IMR-90 (cell line): Measurements from ENCODE around the gene TRIM63. TPM values are rescaled to one million over a fixed set of nuclear protein-coding genes. Genes with fewer than 3 reads are reported as not detected.
A peak's percentile ranks its signal among the peaks of the same experiment; 100 is the strongest.

Experiments used
- ATAC-seq: fragments of 200-7000 bp; cut with Tn5 transposase; 2 replicates; pipeline ENCODE4 v1.9.1; 2020; ENCODE audit warnings: low read depth, mild to moderate bottlenecking, moderate library complexity
- BruUV-seq: library from RNA; stranded (reverse); fragments of 400-500 nt; replicated peaks from 2 replicates; lab custom pipeline; 2021; lab: Mats Ljungman, UMichigan
- CTCF ChIA-PET: fragments of 300-600 bp; formaldehyde crosslinking; extraction: SDS; loops from one replicate; lab custom pipeline; 2021; ENCODE audit warnings: antibody characterized with exemption; lab: Yijun Ruan, JAX
- POLR2A ChIA-PET: fragments of 300-600 bp; sonication (Branson Sonifier 250); formaldehyde crosslinking; loops from one replicate; lab custom pipeline; 2022; ENCODE audit warnings: antibody characterized with exemption; ENCODE audit not compliant: unreplicated experiment; lab: Charles Lee
- DNase-seq: peaks from one replicate; pipeline ENCODE4 v3.0.0; 2013
- H2AFZ ChIP-seq: replicated peaks from 2 replicates; pipeline ENCODE3; 2013; ENCODE audit warnings: low read length, mild to moderate bottlenecking; ENCODE audit not compliant: poor library complexity
- H2AK5ac ChIP-seq: 2 replicates; pipeline ENCODE4 v1.6.1; 2013; ENCODE audit warnings: low read depth, low read length, inconsistent platforms
- H2AK9ac ChIP-seq: replicated peaks from 2 replicates; pipeline ENCODE3; 2013; ENCODE audit warnings: mild to moderate bottlenecking, low read depth, low read length, moderate library complexity; ENCODE audit not compliant: poor library complexity
- H2BK120ac ChIP-seq: 2 replicates; pipeline ENCODE4 v1.6.1; 2013; ENCODE audit warnings: low read depth, low read length, inconsistent platforms
- H2BK15ac ChIP-seq: 3 replicates; pipeline ENCODE4 v1.6.1; 2013; ENCODE audit warnings: low read depth, low read length, inconsistent platforms
- H2BK20ac ChIP-seq: 2 replicates; pipeline ENCODE4 v1.6.1; 2013; ENCODE audit warnings: low read depth, mild to moderate bottlenecking, inconsistent platforms, low read length, moderate library complexity
- H2BK5ac ChIP-seq: 2 replicates; pipeline ENCODE4 v1.6.1; 2013; ENCODE audit warnings: mild to moderate bottlenecking, low read depth, low read length, inconsistent platforms; ENCODE audit not compliant: poor library complexity, severe bottlenecking
- H3K14ac ChIP-seq: replicated peaks from 2 replicates; pipeline ENCODE4 v1.6.1; 2013; ENCODE audit warnings: low read depth, low read length, inconsistent platforms
- H3K18ac ChIP-seq: 2 replicates; pipeline ENCODE4 v1.6.1; 2013; ENCODE audit warnings: low read depth, low read length, control low read depth
- H3K23ac ChIP-seq: 2 replicates; pipeline ENCODE4 v1.6.1; 2013; ENCODE audit warnings: low read depth, low read length, inconsistent platforms
- H3K27ac ChIP-seq: 2 replicates; pipeline ENCODE4 v1.5.1; 2013; ENCODE audit warnings: mild to moderate bottlenecking, control low read depth, low read length; ENCODE audit not compliant: insufficient read depth
- H3K27me3 ChIP-seq: 2 replicates; pipeline ENCODE4 v1.6.1; 2013; ENCODE audit warnings: low read length; ENCODE audit not compliant: control insufficient read depth, insufficient read depth
- H3K36me3 ChIP-seq: 2 replicates; pipeline ENCODE4 v1.6.1; 2013; ENCODE audit warnings: low read length, mixed read lengths; ENCODE audit not compliant: control insufficient read depth, insufficient read depth
- H3K4ac ChIP-seq: 2 replicates; pipeline ENCODE4 v1.6.1; 2013; ENCODE audit warnings: low read depth, low read length, inconsistent platforms
- H3K4me1 ChIP-seq: 2 replicates; pipeline ENCODE4 v1.6.1; 2013; ENCODE audit warnings: low read length, mixed read lengths; ENCODE audit not compliant: control insufficient read depth, insufficient read depth
- H3K4me2 ChIP-seq: 2 replicates; pipeline ENCODE4 v1.6.1; 2013; ENCODE audit warnings: low read depth, mild to moderate bottlenecking, control low read depth, low read length, moderate library complexity
- H3K4me3 ChIP-seq: 2 replicates; pipeline ENCODE4 v1.5.1; 2013; ENCODE audit warnings: low read depth, mild to moderate bottlenecking, control low read depth, low read length, moderate library complexity; ENCODE audit not compliant: insufficient read depth
- H3K56ac ChIP-seq: 2 replicates; pipeline ENCODE4 v1.6.1; 2013; ENCODE audit warnings: low read length, inconsistent platforms; ENCODE audit not compliant: insufficient read depth; ENCODE audit errors: extremely low read depth
- H3K79me1 ChIP-seq, 2 experiments: 2 replicates each; pipeline ENCODE4 v1.6.1; 2013; ENCODE audit warnings: low read length in 2 of 2, inconsistent platforms in 1 of 2, low read depth in 1 of 2
- H3K9ac ChIP-seq: 2 replicates; pipeline ENCODE4 v1.6.1; 2013; ENCODE audit warnings: low read depth, low read length, control low read depth
- H3K9me1 ChIP-seq: 2 replicates; pipeline ENCODE4 v1.6.1; 2013; ENCODE audit warnings: low read length, inconsistent platforms; ENCODE audit not compliant: insufficient read depth
- H3K9me3 ChIP-seq: 2 replicates; pipeline ENCODE4 v1.6.1; 2013; ENCODE audit warnings: low read length; ENCODE audit not compliant: control insufficient read depth, insufficient read depth
- H4K20me1 ChIP-seq: 2 replicates; pipeline ENCODE4 v1.6.1; 2013; ENCODE audit warnings: low read length, inconsistent platforms; ENCODE audit not compliant: insufficient read depth
- H4K5ac ChIP-seq: 2 replicates; pipeline ENCODE4 v1.6.1; 2013; ENCODE audit warnings: mild to moderate bottlenecking, low read depth, low read length, control low read depth
- H4K8ac ChIP-seq, 2 experiments: 2 replicates each; pipeline ENCODE4 v1.6.1; 2013; ENCODE audit warnings: low read depth in 2 of 2, low read length in 2 of 2, control low read depth in 1 of 2, inconsistent platforms in 1 of 2
- H4K91ac ChIP-seq: 2 replicates; pipeline ENCODE4 v1.6.1; 2013; ENCODE audit warnings: low read depth, low read length, inconsistent platforms; ENCODE audit not compliant: insufficient read depth
- BHLHE40 ChIP-seq: fragments of 150-350 bp; IDR thresholded peaks from 2 replicates; pipeline ENCODE4 v1.6.1; 2016; ENCODE audit warnings: mild to moderate bottlenecking, low read depth, low read length
- CEBPB ChIP-seq: IDR thresholded peaks from 2 replicates; pipeline ENCODE4 v1.6.1; 2012; ENCODE audit warnings: low read depth, low read length, improper control_type of control experiment
- CHD1 ChIP-seq: IDR thresholded peaks from 2 replicates; pipeline ENCODE4 v1.6.1; 2012; ENCODE audit warnings: low read depth, low read length, improper control_type of control experiment
- CTCF ChIP-seq: conservative IDR thresholded peaks from 2 replicates; pipeline ENCODE4 v1.5.1; 2012; ENCODE audit warnings: mild to moderate bottlenecking, low read depth, low read length, improper control_type of control experiment
- FOS ChIP-seq: fragments of 150-350 bp; IDR thresholded peaks from 2 replicates; pipeline ENCODE4 v1.6.1; 2016; ENCODE audit warnings: low read depth, low read length
- MAFK ChIP-seq: IDR thresholded peaks from 2 replicates; pipeline ENCODE4 v1.6.1; 2012; ENCODE audit warnings: low read depth, low read length, improper control_type of control experiment
- MAZ ChIP-seq: IDR thresholded peaks from 2 replicates; pipeline ENCODE4 v1.6.1; 2012; ENCODE audit warnings: low read depth, mild to moderate bottlenecking, low read length, improper control_type of control experiment, moderate library complexity, borderline replicate concordance
- MXI1 ChIP-seq: IDR thresholded peaks from 2 replicates; pipeline ENCODE4 v1.6.1; 2012; ENCODE audit warnings: low read depth, mild to moderate bottlenecking, low read length, moderate library complexity, borderline replicate concordance
- NFE2L2 ChIP-seq: fragments of 150-350 bp; IDR thresholded peaks from 2 replicates; pipeline ENCODE4 v1.6.1; 2016; ENCODE audit warnings: low read depth, mild to moderate bottlenecking, low read length
- POLR2A ChIP-seq: IDR thresholded peaks from 2 replicates; pipeline ENCODE4 v1.6.1; 2012; ENCODE audit warnings: mild to moderate bottlenecking, low read depth, low read length
- RAD21 ChIP-seq: IDR thresholded peaks from 2 replicates; pipeline ENCODE4 v1.6.1; 2012; ENCODE audit warnings: low read length, improper control_type of control experiment
- RCOR1 ChIP-seq: IDR thresholded peaks from 2 replicates; pipeline ENCODE4 v1.6.1; 2012; ENCODE audit warnings: mild to moderate bottlenecking, low read length, improper control_type of control experiment; ENCODE audit not compliant: insufficient replicate concordance
- RFX5 ChIP-seq: IDR thresholded peaks from 2 replicates; pipeline ENCODE4 v1.8.0; 2012; ENCODE audit warnings: low read depth, mild to moderate bottlenecking, low read length, moderate library complexity
- SMC3 ChIP-seq: fragments of 150-350 bp; IDR thresholded peaks from 2 replicates; pipeline ENCODE4 v1.6.1; 2016; ENCODE audit warnings: low read depth, mild to moderate bottlenecking, antibody characterized with exemption, low read length, moderate library complexity
- WGBS, 2 experiments: methylation state at CpG; one replicate each; pipeline versions ENCODE4 v1.1.5 to v1.1.7; 2013; ENCODE audit warnings: missing lambda C conversion rate in 2 of 2; ENCODE audit not compliant: insufficient read length in 1 of 2; ENCODE audit errors: extremely low coverage in 2 of 2; 5-methylcytosine and 5-hydroxymethylcytosine counted together
- dilution Hi-C: fragments of 300-500 bp; cut with HindIII; formaldehyde crosslinking; loops from one replicate; pipeline ENCODE4 v1.14.3; 2018; ENCODE audit warnings: low sequenced_read_pairs; ENCODE audit not compliant: unreplicated experiment
- in situ Hi-C: fragments of 300-500 bp; cut with MboI; formaldehyde crosslinking; loops from 3 replicates; pipeline ENCODE4 v1.14.3; 2019; ENCODE audit warnings: low sequenced_read_pairs, inconsistent platforms, mixed read lengths
- intact Hi-C: fragments of 100-400 bp; cut with micrococcal nuclease; formaldehyde crosslinking; loops from 2 replicates; pipeline ENCODE4 v1.10.0; 2022
- polyA plus RNA-seq, 3 experiments: library from polyadenylated mRNA; depleted of rRNA; stranded (reverse); fragments of >200 nt; gene quantifications; 2 replicates each; pipeline ENCODE4 v1.2.3, GENCODE V29; 2012; ENCODE audit warnings: low replicate concordance in 1 of 3
- total RNA-seq: library from RNA; depleted of rRNA; stranded (reverse); fragments of >200 nt; gene quantifications from 2 replicates; pipeline ENCODE4 v1.2.3, GENCODE V29; 2012
- TF ChIP-seq, protein P1 (sequence below): fragments of 150-350 bp; IDR thresholded peaks from 2 replicates; pipeline ENCODE4 v1.6.1; 2016; ENCODE audit warnings: low read depth, mild to moderate bottlenecking, low read length, moderate library complexity, borderline replicate concordance
- TF ChIP-seq, protein P2 (sequence below): fragments of 150-350 bp; IDR thresholded peaks from 2 replicates; pipeline ENCODE4 v1.6.1; 2017; ENCODE audit warnings: mild to moderate bottlenecking, antibody characterized with exemption, low read length, low read depth

The TRIM63 gene
- total and polyA plus RNA-seq, 2 of the 4 experiments (the other 2 are of a cell fraction): not detected

DNA sequence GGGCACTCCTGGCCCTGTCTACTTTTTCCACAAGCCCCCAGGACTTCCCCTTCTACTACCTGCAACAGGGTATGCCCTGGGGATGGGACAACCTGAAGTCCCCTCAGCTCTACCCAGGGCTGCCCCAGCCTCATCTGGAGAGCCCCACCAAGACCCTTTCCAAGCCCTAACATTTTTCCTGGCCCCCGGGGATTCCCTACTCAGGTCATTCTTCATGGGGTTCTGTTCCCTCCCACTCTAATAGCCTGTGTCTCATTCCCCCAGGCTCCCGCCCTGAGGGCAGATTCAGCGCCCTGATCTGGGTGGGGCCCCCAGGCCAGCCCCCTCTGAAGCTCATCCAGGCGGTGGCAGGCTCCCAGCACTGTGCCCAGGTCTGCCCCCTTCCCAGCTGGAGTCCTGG, 36.2 kb downstream of the TRIM63 start:
- H3K56ac ChIP-seq: no peak overlapping the region
- no TSS peak for BruUV-seq
- H2BK20ac ChIP-seq: no peak overlapping the region
- no peak overlapping the region for H2BK15ac ChIP-seq
- H3K27me3 ChIP-seq: peaks cover 3% of the 10 kb centered on the region; the same call in 1 of the 2 replicates
- no peaks in the 10 kb centered on the region for H3K36me3 ChIP-seq
- H2AFZ ChIP-seq: no peak overlapping the region
- intact Hi-C loops: no loop called here
- no peak for TF ChIP-seq MXI1
- TF ChIP-seq FOS: no peak
- no peak for TF ChIP-seq SMC3
- TF ChIP-seq RCOR1: no peak
- no peak for TF ChIP-seq CEBPB
- TF ChIP-seq, protein P1, sequence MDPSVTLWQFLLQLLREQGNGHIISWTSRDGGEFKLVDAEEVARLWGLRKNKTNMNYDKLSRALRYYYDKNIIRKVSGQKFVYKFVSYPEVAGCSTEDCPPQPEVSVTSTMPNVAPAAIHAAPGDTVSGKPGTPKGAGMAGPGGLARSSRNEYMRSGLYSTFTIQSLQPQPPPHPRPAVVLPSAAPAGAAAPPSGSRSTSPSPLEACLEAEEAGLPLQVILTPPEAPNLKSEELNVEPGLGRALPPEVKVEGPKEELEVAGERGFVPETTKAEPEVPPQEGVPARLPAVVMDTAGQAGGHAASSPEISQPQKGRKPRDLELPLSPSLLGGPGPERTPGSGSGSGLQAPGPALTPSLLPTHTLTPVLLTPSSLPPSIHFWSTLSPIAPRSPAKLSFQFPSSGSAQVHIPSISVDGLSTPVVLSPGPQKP: no peak
- no peak for TF ChIP-seq POLR2A
- TF ChIP-seq BHLHE40: no peak
- no peak for TF ChIP-seq CHD1
- no peak for TF ChIP-seq RFX5
- no peak for TF ChIP-seq MAZ
- TF ChIP-seq RAD21: no peak
- TF ChIP-seq CTCF: no peak
- TF ChIP-seq, protein P2, sequence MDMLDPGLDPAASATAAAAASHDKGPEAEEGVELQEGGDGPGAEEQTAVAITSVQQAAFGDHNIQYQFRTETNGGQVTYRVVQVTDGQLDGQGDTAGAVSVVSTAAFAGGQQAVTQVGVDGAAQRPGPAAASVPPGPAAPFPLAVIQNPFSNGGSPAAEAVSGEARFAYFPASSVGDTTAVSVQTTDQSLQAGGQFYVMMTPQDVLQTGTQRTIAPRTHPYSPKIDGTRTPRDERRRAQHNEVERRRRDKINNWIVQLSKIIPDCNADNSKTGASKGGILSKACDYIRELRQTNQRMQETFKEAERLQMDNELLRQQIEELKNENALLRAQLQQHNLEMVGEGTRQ: no peak
- no peak for TF ChIP-seq NFE2L2
- TF ChIP-seq MAFK: no peak
- peaks cover 2% of the 10 kb centered on the region for H3K4me1 ChIP-seq
- in situ Hi-C loops: no loop called here
- H3K18ac ChIP-seq: no peak overlapping the region
- no peaks in the 10 kb centered on the region for H3K79me1 ChIP-seq
- H3K9me3 ChIP-seq: no peaks in the 10 kb centered on the region
- ChIA-PET CTCF (interaction anchor here (1.4 kb wide), 1 partner anchor 136 kb away, joined by 4 read pairs; no protein-coding TSS in a partner anchor), POLR2A (no interaction called here)
- H3K23ac ChIP-seq: no peak overlapping the region
- DNase-seq (no peak), ATAC-seq (no peak)
- H3K9me1 ChIP-seq: 0 out of 2 replicates have a peak, but pooled peaks cover 3% of the 10 kb centered on the region
- H4K8ac ChIP-seq: no peak overlapping the region
- no peak overlapping the region for H3K4ac ChIP-seq
- no peak overlapping the region for H3K14ac ChIP-seq
- H3K9ac ChIP-seq: no peak overlapping the region
- no peak overlapping the region for H4K5ac ChIP-seq
- peak overlapping the region; percentile 19 for H2AK9ac ChIP-seq
- no peak overlapping the region for H2BK120ac ChIP-seq
- H4K20me1 ChIP-seq: no peaks in the 10 kb centered on the region
- WGBS, 2 experiments: 100% methylated on average over 1 of the region's 4 CpGs; no CpG with 5 or more reads in 1 of the 2 experiments
- H2BK5ac ChIP-seq: no peak overlapping the region
- H4K91ac ChIP-seq: no peak overlapping the region
- no peak overlapping the region for H3K4me3 ChIP-seq
- no peak overlapping the region for H3K27ac ChIP-seq
- no peak overlapping the region for H3K4me2 ChIP-seq
- dilution Hi-C loops: no loop called here
- no peak overlapping the region for H2AK5ac ChIP-seq
